Gastrocnemius medialis (tissue), 4 donors: ENCODE results near the gene CACUL1.

Source experiments
- CTCF ChIP-seq, 5 experiments: fragments of 450-650 bp in 3 of 5; fragments of 200-600 bp in 2 of 5; sonication (generic) in 2 of 5; IDR thresholded peaks in 4 of 5; conservative IDR thresholded peaks in 1 of 5; 1 replicate in 4 of 5; 2 replicates in 1 of 5; pipeline ENCODE4 v1.5.1; 2016 to 2019; ENCODE audit warnings: antibody characterized with exemption in 5 of 5, mild to moderate bottlenecking in 3 of 5, moderate library complexity in 3 of 5
- POLR2A ChIP-seq, 2 donors: fragments of 450-650 bp; IDR thresholded peaks; one replicate each; pipeline ENCODE4 v1.6.1; 2017; ENCODE audit warnings: antibody characterized with exemption in 2 of 2, mild to moderate bottlenecking in 2 of 2, moderate library complexity in 2 of 2

DNA sequence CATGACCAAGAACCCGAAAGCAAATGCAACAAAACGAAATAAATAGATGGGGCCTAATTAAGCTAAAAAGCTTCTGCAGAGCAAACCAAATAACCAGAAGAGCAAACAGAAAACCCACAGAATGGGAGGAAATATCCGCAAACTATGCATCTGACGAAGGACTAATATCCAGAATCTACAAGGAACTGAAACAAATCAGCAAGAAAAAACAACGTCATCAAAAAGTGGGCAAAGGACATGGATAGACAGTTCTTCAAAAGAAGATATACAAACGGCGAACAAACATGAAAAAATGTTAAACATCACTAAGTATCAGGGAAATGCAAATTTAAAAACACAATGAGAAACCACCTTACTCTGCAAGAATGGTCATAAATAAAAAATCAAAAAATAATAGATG is 35.3 kb upstream of the CACUL1 start:
- TF ChIP-seq POLR2A (IDR thresholded peaks at IDR 0.05) (no peak), CTCF (IDR thresholded peaks at IDR 0.05 in 4 of 5, conservative IDR thresholded peaks at IDR 0.05 in 1 of 5) (no peak)
